ENCODE results near the gene LUZP2.

Gene LUZP2

DNA sequence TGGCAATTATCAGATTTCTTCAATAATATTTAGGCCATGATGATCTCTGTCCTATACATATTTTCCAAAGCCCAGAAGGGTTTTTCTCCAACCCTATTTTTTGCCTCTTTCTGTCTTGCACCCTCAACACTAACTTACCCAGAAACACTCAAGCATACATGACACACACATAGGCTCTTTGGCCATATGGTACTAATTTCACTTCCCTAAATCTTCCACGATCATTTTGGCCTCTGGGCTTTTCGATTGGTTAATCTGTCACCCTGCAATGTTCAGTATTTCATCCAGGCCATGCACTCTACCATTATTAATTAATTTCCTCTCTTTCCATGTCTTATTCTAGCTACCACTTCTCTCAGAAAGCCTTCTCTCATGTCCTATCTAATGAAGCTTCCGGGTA lies 59.8 kb downstream of the LUZP2 start:
- DNase-seq = no peak
- no CpG with 5 or more reads among the region's 3 CpGs for WGBS (ENCODE audit: extremely low coverage, insufficient coverage, insufficient read length)
- Histone ChIP-seq H3K36me3 (ENCODE audit: control insufficient read depth in 1 of 2, insufficient read depth in 2 of 2, low read length in 2 of 2) (no peaks in the 10 kb centered on the region), H2BK5ac (ENCODE audit: low read depth, low read length, poor library complexity) (no peak overlapping the region), H3K18ac (ENCODE audit: low read length) (no peak overlapping the region), H3K27me3 (ENCODE audit: insufficient read depth, low read length) (no peaks in the 10 kb centered on the region), H4K12ac (ENCODE audit: low read depth, low read length) (no peak overlapping the region), H3K79me1 (ENCODE audit: low read length) (no peaks in the 10 kb centered on the region), H3K4ac (ENCODE audit: low read depth, low read length) (no peak overlapping the region), H4K8ac (ENCODE audit: low read depth, low read length) (no peak overlapping the region), H3K79me2 (ENCODE audit: control insufficient read depth, insufficient read depth, low read length, poor library complexity) (no peaks in the 10 kb centered on the region), H2AFZ (ENCODE audit: insufficient read depth, low read length, poor library complexity) (no peak overlapping the region), H3K9ac (ENCODE audit: low read length) (no peak overlapping the region), H3K14ac (ENCODE audit: low read length) (no peak overlapping the region), H2AK5ac (ENCODE audit: low read length) (no peak overlapping the region), H2BK120ac (ENCODE audit: insufficient read depth, low read length, poor library complexity) (no peak overlapping the region), H4K91ac (ENCODE audit: low read depth, low read length) (no peak overlapping the region), H3K9me3 (ENCODE audit: insufficient read depth, low read depth, low read length) (no peaks in the 10 kb centered on the region), H3K4me1 (ENCODE audit: control insufficient read depth in 1 of 2, insufficient read depth in 2 of 2, low read length in 2 of 2) (peaks cover 0 to 2% of the 10 kb centered on the region in 2 experiments), H2BK12ac (ENCODE audit: low read length) (no peak overlapping the region), H3K27ac (ENCODE audit: low read depth, low read length) (no peak overlapping the region), H3K4me3 (ENCODE audit: low read depth, low read length) (no peak overlapping the region), H3K4me2 (ENCODE audit: low read length) (no peak overlapping the region), H3K23ac (ENCODE audit: low read length) (no peak overlapping the region)

DNA sequence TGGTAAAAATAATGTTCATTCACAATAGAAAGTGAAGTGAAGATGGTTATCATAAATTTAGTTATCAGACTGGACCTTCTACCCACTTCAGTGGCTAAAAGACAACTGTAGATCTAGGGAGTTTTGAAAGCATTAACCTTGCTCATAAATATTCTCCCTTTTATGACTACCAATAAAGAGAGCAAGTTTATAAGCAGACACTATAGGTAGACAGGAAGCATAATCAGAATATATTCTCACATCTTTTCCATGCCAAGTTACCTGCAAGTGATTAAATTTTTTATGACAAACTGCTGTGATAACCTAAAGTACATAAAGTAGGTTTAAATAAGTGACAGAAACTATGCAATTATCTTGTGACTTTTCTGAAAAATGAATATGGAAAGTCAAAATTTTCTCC lies 62.5 kb downstream of the LUZP2 start:
- Histone ChIP-seq H2BK120ac (ENCODE audit: insufficient read depth, low read length, poor library complexity) (no peak overlapping the region), H2AK5ac (ENCODE audit: low read length) (no peak overlapping the region), H3K18ac (ENCODE audit: low read length) (no peak overlapping the region)

DNA sequence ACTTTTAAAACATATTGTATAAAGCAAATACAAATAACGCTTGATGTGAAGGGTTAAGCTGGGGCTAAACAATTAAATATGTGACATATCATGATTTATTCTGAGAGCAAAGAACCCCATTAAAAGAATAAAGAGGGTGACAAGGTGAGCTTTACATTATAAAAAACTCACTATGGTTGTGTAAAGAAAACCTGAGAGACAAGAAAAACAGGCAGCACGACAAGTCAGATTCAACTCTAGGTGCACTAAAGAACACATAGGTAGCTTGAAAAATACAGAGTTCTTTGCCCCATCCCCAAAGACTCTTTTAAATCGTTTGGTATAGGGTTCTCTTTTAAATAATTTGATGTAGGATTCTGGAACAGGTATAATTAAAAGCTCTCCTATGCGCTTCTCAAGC lies 63.5 kb downstream of the LUZP2 start:
- WGBS (ENCODE audit: extremely low coverage, insufficient coverage, insufficient read length) = no CpG with 5 or more reads among the region's 4 CpGs
- Histone ChIP-seq H3K79me2 (ENCODE audit: control insufficient read depth, insufficient read depth, low read length, poor library complexity) (no peaks in the 10 kb centered on the region), H4K12ac (ENCODE audit: low read depth, low read length) (no peak overlapping the region), H2AK5ac (ENCODE audit: low read length) (no peak overlapping the region), H3K14ac (ENCODE audit: low read length) (no peak overlapping the region), H2BK12ac (ENCODE audit: low read length) (no peak overlapping the region), H3K79me1 (ENCODE audit: low read length) (no peaks in the 10 kb centered on the region), H3K4me2 (ENCODE audit: low read length) (no peak overlapping the region), H2AFZ (ENCODE audit: insufficient read depth, low read length, poor library complexity) (no peak overlapping the region), H3K9me3 (ENCODE audit: insufficient read depth, low read depth, low read length) (no peaks in the 10 kb centered on the region), H3K36me3 (ENCODE audit: control insufficient read depth in 1 of 2, insufficient read depth in 2 of 2, low read length in 2 of 2) (no peaks in the 10 kb centered on the region), H4K8ac (ENCODE audit: low read depth, low read length) (no peak overlapping the region), H4K91ac (ENCODE audit: low read depth, low read length) (no peak overlapping the region), H3K4me3 (ENCODE audit: low read depth, low read length) (no peak overlapping the region), H2BK120ac (ENCODE audit: insufficient read depth, low read length, poor library complexity) (no peak overlapping the region), H3K4me1 (ENCODE audit: control insufficient read depth in 1 of 2, insufficient read depth in 2 of 2, low read length in 2 of 2) (peaks cover 0 to 2% of the 10 kb centered on the region in 2 experiments), H3K27ac (ENCODE audit: low read depth, low read length) (no peak overlapping the region), H3K4ac (ENCODE audit: low read depth, low read length) (no peak overlapping the region), H3K9ac (ENCODE audit: low read length) (no peak overlapping the region), H3K27me3 (ENCODE audit: insufficient read depth, low read length) (no peaks in the 10 kb centered on the region), H3K23ac (ENCODE audit: low read length) (no peak overlapping the region), H3K18ac (ENCODE audit: low read length) (no peak overlapping the region), H2BK5ac (ENCODE audit: low read depth, low read length, poor library complexity) (no peak overlapping the region)
- no peak for DNase-seq

More for the DNA sequence above, 62.5 kb downstream of the LUZP2 start:
- Histone ChIP-seq H3K27me3 (ENCODE audit: insufficient read depth, low read length) (no peaks in the 10 kb centered on the region), H3K79me1 (ENCODE audit: low read length) (no peaks in the 10 kb centered on the region), H3K79me2 (ENCODE audit: control insufficient read depth, insufficient read depth, low read length, poor library complexity) (no peaks in the 10 kb centered on the region), H2BK12ac (ENCODE audit: low read length) (no peak overlapping the region), H3K4me2 (ENCODE audit: low read length) (no peak overlapping the region), H4K12ac (ENCODE audit: low read depth, low read length) (no peak overlapping the region), H2BK5ac (ENCODE audit: low read depth, low read length, poor library complexity) (no peak overlapping the region), H3K23ac (ENCODE audit: low read length) (no peak overlapping the region), H3K36me3 (ENCODE audit: control insufficient read depth in 1 of 2, insufficient read depth in 2 of 2, low read length in 2 of 2) (no peaks in the 10 kb centered on the region), H3K9ac (ENCODE audit: low read length) (no peak overlapping the region), H3K4me3 (ENCODE audit: low read depth, low read length) (no peak overlapping the region), H2AFZ (ENCODE audit: insufficient read depth, low read length, poor library complexity) (no peak overlapping the region), H3K14ac (ENCODE audit: low read length) (no peak overlapping the region), H3K27ac (ENCODE audit: low read depth, low read length) (no peak overlapping the region), H4K8ac (ENCODE audit: low read depth, low read length) (no peak overlapping the region), H3K4me1 (ENCODE audit: control insufficient read depth in 1 of 2, insufficient read depth in 2 of 2, low read length in 2 of 2) (peaks cover 0 to 2% of the 10 kb centered on the region in 2 experiments), H4K91ac (ENCODE audit: low read depth, low read length) (no peak overlapping the region), H3K9me3 (ENCODE audit: insufficient read depth, low read depth, low read length) (no peaks in the 10 kb centered on the region), H3K4ac (ENCODE audit: low read depth, low read length) (no peak overlapping the region)
- DNase-seq = no peak

DNA sequence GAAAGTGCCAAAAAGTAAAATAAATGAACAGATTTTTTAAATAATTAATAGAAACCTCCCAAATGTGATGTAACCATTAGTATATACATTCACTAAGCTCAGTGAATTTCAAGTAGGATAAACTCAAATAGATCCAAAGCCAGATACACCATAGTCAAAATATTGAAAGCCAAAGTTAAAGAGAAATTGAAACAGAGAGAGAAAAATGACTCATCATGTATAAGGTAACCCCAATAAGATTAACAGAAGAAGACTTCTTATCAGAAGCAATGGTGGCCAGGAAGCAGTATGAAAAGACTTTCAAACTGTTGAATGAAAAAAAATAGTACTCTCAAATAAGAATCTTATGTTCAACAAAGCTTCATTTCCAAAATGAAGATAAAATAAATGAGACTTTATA lies 70.5 kb downstream of the LUZP2 start:
- H3K4me3 ChIP-seq (ENCODE audit: low read depth, low read length) = no peak overlapping the region
- H3K79me2 ChIP-seq (ENCODE audit: control insufficient read depth, insufficient read depth, low read length, poor library complexity) = no peaks in the 10 kb centered on the region
- no peaks in the 10 kb centered on the region for H3K9me3 ChIP-seq (ENCODE audit: insufficient read depth, low read depth, low read length)
- no peak overlapping the region for H2BK120ac ChIP-seq (ENCODE audit: insufficient read depth, low read length, poor library complexity)
- no peak overlapping the region for H2AFZ ChIP-seq (ENCODE audit: insufficient read depth, low read length, poor library complexity)
- H3K9ac ChIP-seq (ENCODE audit: low read length) = no peak overlapping the region
- H3K36me3 ChIP-seq (ENCODE audit: control insufficient read depth in 1 of 2, insufficient read depth in 2 of 2, low read length in 2 of 2) = no peaks in the 10 kb centered on the region
- H3K27me3 ChIP-seq (ENCODE audit: insufficient read depth, low read length) = no peaks in the 10 kb centered on the region
- no peak overlapping the region for H3K4me2 ChIP-seq (ENCODE audit: low read length)
- H3K14ac ChIP-seq (ENCODE audit: low read length) = no peak overlapping the region
- no peaks in the 10 kb centered on the region for H3K4me1 ChIP-seq (ENCODE audit: control insufficient read depth in 1 of 2, insufficient read depth in 2 of 2, low read length in 2 of 2)
- H4K91ac ChIP-seq (ENCODE audit: low read depth, low read length) = no peak overlapping the region
- H2BK5ac ChIP-seq (ENCODE audit: low read depth, low read length, poor library complexity) = no peak overlapping the region
- H3K23ac ChIP-seq (ENCODE audit: low read length) = no peak overlapping the region
- no peak overlapping the region for H3K27ac ChIP-seq (ENCODE audit: low read depth, low read length)
- no peak overlapping the region for H3K4ac ChIP-seq (ENCODE audit: low read depth, low read length)
- H2BK12ac ChIP-seq (ENCODE audit: low read length) = no peak overlapping the region
- no peak overlapping the region for H4K8ac ChIP-seq (ENCODE audit: low read depth, low read length)
- H3K18ac ChIP-seq (ENCODE audit: low read length) = no peak overlapping the region
- no peak overlapping the region for H2AK5ac ChIP-seq (ENCODE audit: low read length)
- no peaks in the 10 kb centered on the region for H3K79me1 ChIP-seq (ENCODE audit: low read length)
- H4K12ac ChIP-seq (ENCODE audit: low read depth, low read length) = no peak overlapping the region
- no peak for DNase-seq

DNA sequence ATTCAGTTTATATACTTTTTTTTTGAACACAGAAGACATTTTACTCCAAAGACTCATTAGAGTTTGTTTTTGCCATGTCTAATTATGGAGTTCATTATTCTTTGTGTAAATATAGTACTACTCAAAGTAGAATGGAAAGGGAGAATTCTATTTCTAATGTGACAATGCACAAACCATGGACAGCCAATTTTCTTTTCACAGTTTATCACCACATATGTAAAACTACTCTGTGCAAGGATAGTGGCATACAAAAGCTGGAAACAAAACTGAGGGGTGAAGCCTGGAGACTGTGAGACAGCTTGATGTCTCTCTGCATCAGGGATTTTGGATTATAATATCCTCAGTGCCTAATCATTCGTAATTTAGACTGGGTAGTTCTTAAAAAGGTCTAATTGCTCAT lies 75.5 kb downstream of the LUZP2 start:
- Histone ChIP-seq H3K18ac (ENCODE audit: low read length) (no peak overlapping the region), H2BK12ac (ENCODE audit: low read length) (no peak overlapping the region), H3K9ac (ENCODE audit: low read length) (no peak overlapping the region), H3K27me3 (ENCODE audit: insufficient read depth, low read length) (no peaks in the 10 kb centered on the region), H3K79me2 (ENCODE audit: control insufficient read depth, insufficient read depth, low read length, poor library complexity) (no peaks in the 10 kb centered on the region), H2AFZ (ENCODE audit: insufficient read depth, low read length, poor library complexity) (no peak overlapping the region), H3K4me3 (ENCODE audit: low read depth, low read length) (no peak overlapping the region), H2BK120ac (ENCODE audit: insufficient read depth, low read length, poor library complexity) (no peak overlapping the region), H3K4me2 (ENCODE audit: low read length) (no peak overlapping the region), H3K79me1 (ENCODE audit: low read length) (no peaks in the 10 kb centered on the region), H4K8ac (ENCODE audit: low read depth, low read length) (no peak overlapping the region), H4K12ac (ENCODE audit: low read depth, low read length) (no peak overlapping the region), H4K91ac (ENCODE audit: low read depth, low read length) (no peak overlapping the region), H3K4me1 (ENCODE audit: control insufficient read depth in 1 of 2, insufficient read depth in 2 of 2, low read length in 2 of 2) (no peaks in the 10 kb centered on the region), H3K9me3 (ENCODE audit: insufficient read depth, low read depth, low read length) (no peaks in the 10 kb centered on the region), H2AK5ac (ENCODE audit: low read length) (no peak overlapping the region), H3K4ac (ENCODE audit: low read depth, low read length) (no peak overlapping the region), H3K14ac (ENCODE audit: low read length) (no peak overlapping the region), H3K23ac (ENCODE audit: low read length) (no peak overlapping the region), H2BK5ac (ENCODE audit: low read depth, low read length, poor library complexity) (no peak overlapping the region), H3K27ac (ENCODE audit: low read depth, low read length) (no peak overlapping the region), H3K36me3 (ENCODE audit: control insufficient read depth in 1 of 2, insufficient read depth in 2 of 2, low read length in 2 of 2) (no peaks in the 10 kb centered on the region)
- DNase-seq = no peak
- WGBS (ENCODE audit: extremely low coverage, insufficient coverage, insufficient read length) = no CpG with 5 or more reads among the region's 1 CpG

All from trophoblast cell (in vitro differentiated cells and primary cell).